ENCODE results near the gene RAB34.

Gene RAB34

GRCh38 chr17:28725660-28726225, 8.1 kb upstream of the RAB34 start:
- no peaks in the 10 kb centered on the region for H3K9me3 ChIP-seq (ENCODE audit: control insufficient read depth, insufficient read depth, low read depth, low read length)
- CTCF ChIA-PET: interaction anchor here (0.6 to 13.6 kb wide), 38 partner anchors 9 to 1028 kb away, joined by 3 to 445 read pairs (median 7); partner anchors contain the start of genes BLTP2, DHRS13, FLOT2 and PROCA1
- peaks cover 25 to 46% of the 10 kb centered on the region in 2 experiments for H3K36me3 ChIP-seq (ENCODE audit: control insufficient read depth in 2 of 2, insufficient read depth in 1 of 2, low read length in 2 of 2)
- peak overlapping the region; percentile 99 for H3K27ac ChIP-seq (ENCODE audit: extremely low read depth, low read depth, low read length)
- POLR2A ChIA-PET: interaction anchor here (0.6 to 6.7 kb wide), 30 partner anchors 10 to 359 kb away, joined by 3 to 448 read pairs (median 5); partner anchors contain the start of genes BLTP2, DHRS13, ERAL1 and FAM222B
- peak overlapping the region; percentile 55 for H3K4me3 ChIP-seq (ENCODE audit: low read depth, low read length)
- peaks cover 9% of the 10 kb centered on the region; the same call in 1 of the 2 replicates for H3K4me1 ChIP-seq (ENCODE audit: control insufficient read depth, insufficient read depth, low read length)
- TF ChIP-seq ZNF423 (tag by site-specific recombination; IDR thresholded peaks at IDR 0.05) (peak; percentile 99), ZNF621 (tag by site-specific recombination; IDR thresholded peaks at IDR 0.05) (no peak), TCF7L2 (IDR thresholded peaks at IDR 0.05; ENCODE audit: borderline replicate concordance, low read depth, low read length) (no peak), KLF10 (tag by site-specific recombination; IDR thresholded peaks at IDR 0.05) (0 out of 2 replicates have a peak, but pooled peaks have one; percentile 7), KLF17 (tag by site-specific recombination; IDR thresholded peaks at IDR 0.05) (peak; percentile 88), ZNF529 (tag by site-specific recombination; IDR thresholded peaks at IDR 0.05; ENCODE audit: insufficient replicate concordance) (no peak), ZNF274 (IDR thresholded peaks at IDR 0.05; ENCODE audit: low read length) (no peak), ZNF274 (tag by site-specific recombination; IDR thresholded peaks at IDR 0.05; ENCODE audit: borderline replicate concordance) (no peak), BCL11B (tag by site-specific recombination; IDR thresholded peaks at IDR 0.05; ENCODE audit: low read depth) (peak; percentile 33; the same call in 1 of the 2 replicates), MZF1 (tag by site-specific recombination; IDR thresholded peaks at IDR 0.05; ENCODE audit: borderline replicate concordance) (peak; percentile 91), ZSCAN23 (tag by site-specific recombination; IDR thresholded peaks at IDR 0.05) (0 out of 2 replicates have a peak, but pooled peaks have one; percentile 7), ZNF473 (tag by site-specific recombination; IDR thresholded peaks at IDR 0.05) (no peak), SP2 (tag by site-specific recombination; IDR thresholded peaks at IDR 0.05) (peak; percentile 38), GLIS2 (tag by site-specific recombination; IDR thresholded peaks at IDR 0.05) (peak; percentile 97), MEIS1 (CRISPR knock-in tag; IDR thresholded peaks at IDR 0.05; ENCODE audit: borderline replicate concordance) (no peak), ZNF610 (tag by site-specific recombination; IDR thresholded peaks at IDR 0.05; ENCODE audit: borderline replicate concordance) (peak; percentile 55; the same call in 1 of the 2 replicates), TRIM28 (IDR thresholded peaks at IDR 0.05; ENCODE audit: borderline replicate concordance, low read length) (no peak), ZNF311 (tag by site-specific recombination; IDR thresholded peaks at IDR 0.05; ENCODE audit: borderline replicate concordance) (no peak), ZNF121 (tag by site-specific recombination; IDR thresholded peaks at IDR 0.05) (peak; percentile 76; the same call in 1 of the 2 replicates), ZNF16 (tag by site-specific recombination; IDR thresholded peaks at IDR 0.05; ENCODE audit: low read depth) (no peak), ZBTB8A (tag by site-specific recombination; IDR thresholded peaks at IDR 0.05) (peak; percentile 80), YY2 (tag by site-specific recombination; IDR thresholded peaks at IDR 0.05) (0 out of 2 replicates have a peak, but pooled peaks have one; percentile 31), ZNF112 (tag by site-specific recombination; IDR thresholded peaks at IDR 0.05) (no peak), ZBTB7A (tag by site-specific recombination; IDR thresholded peaks at IDR 0.05; ENCODE audit: low read depth) (peak; percentile 68; the same call in 1 of the 2 replicates), ZNF585B (tag by site-specific recombination; IDR thresholded peaks at IDR 0.05) (0 out of 2 replicates have a peak, but pooled peaks have one; percentile 16), ZEB2 (tag by site-specific recombination; IDR thresholded peaks at IDR 0.05) (peak; percentile 92), PBX3 (CRISPR knock-in tag; IDR thresholded peaks at IDR 0.05) (peak; percentile 88; the same call in 1 of the 2 replicates), ZNF155 (tag by site-specific recombination; IDR thresholded peaks at IDR 0.05) (no peak), ZNF623 (tag by site-specific recombination; IDR thresholded peaks at IDR 0.05) (peak; percentile 5; the same call in 1 of the 2 replicates), CTCF (tag by site-specific recombination; IDR thresholded peaks at IDR 0.05) (peak; percentile 50), KLF16 (tag by site-specific recombination; IDR thresholded peaks at IDR 0.05) (peak; percentile 12; the same call in 1 of the 2 replicates), IKZF3 (tag by site-specific recombination; IDR thresholded peaks at IDR 0.05) (peak; percentile 91)

Data from HEK293 (cell line).